PC-3 (cell line): Measurements from ENCODE around the gene EIF4G3.

Source experiments
- CTCF ChIP-seq: fragments of 300-600 bp; sonication (generic); conservative IDR thresholded peaks from 2 replicates; pipeline ENCODE4 v1.5.1; 2017; ENCODE audit warnings: antibody characterized with exemption, low read depth, mild to moderate bottlenecking, low read length
- EZH2 ChIP-seq: fragments of 300-600 bp; sonication (generic); IDR thresholded peaks from one replicate; pipeline ENCODE4 v1.6.1; 2017; ENCODE audit warnings: antibody characterized with exemption, mild to moderate bottlenecking, low read length; ENCODE audit not compliant: unreplicated experiment

GRCh38 chr1:20893931-20894330 lies 282.8 kb downstream of the EIF4G3 start:
- TF ChIP-seq EZH2 (no peak), CTCF (no peak)
